GM19193 (cell line): ENCODE data around the gene TRIM46.

Experiments used
- POLR2A ChIP-seq: IDR thresholded peaks from 4 replicates; pipeline ENCODE4 v1.6.1; 2011; ENCODE audit not compliant: insufficient read depth, insufficient read length; ENCODE audit errors: extremely low read depth

Gene TRIM46

GRCh38 chr1:155207806-155208540, 34.3 kb downstream of the TRIM46 start, which contains the start of gene THBS3:
THBS3 (minus strand) TSS chr1:155207897; CDS start chr1:155207876, 21 bp downstream.
- no peak for TF ChIP-seq POLR2A

GRCh38 chr1:155208541-155209311, 35.1 kb downstream of the TRIM46 start, which contains the start of gene MTX1:
MTX1 (plus strand) TSS chr1:155208695; CDS start chr1:155208805, 110 bp downstream.
- TF ChIP-seq POLR2A, result peak; percentile 55

GRCh38 chr1:155209312-155209721, 35.7 kb downstream of the TRIM46 start:
- no peak for TF ChIP-seq POLR2A

- TF ChIP-seq POLR2A, result no peak
Observed at GRCh38 chr1:155210314-155211104, 36.9 kb downstream of the TRIM46 start.

GRCh38 chr1:155218854-155219591, 45.4 kb downstream of the TRIM46 start:
- no peak for TF ChIP-seq POLR2A

- TF ChIP-seq POLR2A, result no peak
Observed at GRCh38 chr1:155219592-155220031, 46.0 kb downstream of the TRIM46 start.

- TF ChIP-seq POLR2A, result no peak
Observed at GRCh38 chr1:155223047-155223446, 49.4 kb downstream of the TRIM46 start.

- no peak for TF ChIP-seq POLR2A
Observed at GRCh38 chr1:155226188-155226909, 52.7 kb downstream of the TRIM46 start.

GRCh38 chr1:155226910-155227260, 53.2 kb downstream of the TRIM46 start:
- no peak for TF ChIP-seq POLR2A

GRCh38 chr1:155227261-155228095, 53.8 kb downstream of the TRIM46 start:
- peak; percentile 93 for TF ChIP-seq POLR2A

GRCh38 chr1:155228096-155228427, 54.4 kb downstream of the TRIM46 start:
- TF ChIP-seq POLR2A, result no peak
